Stimulated activated CD8-positive, alpha-beta memory T cell treated with anti-CD3 and anti-CD28 coated beads, Interleukin-2, amount 100 ng/mL, for 1 hour (primary cell): ENCODE data around the gene PRSS33.
A peak's percentile ranks its signal among the peaks of the same experiment; 100 is the strongest.

Source experiments
- DNase-seq, 2 donors: peaks; one replicate each; pipeline ENCODE4 v3.0.0-alpha.2; 2020; ENCODE audit warnings: low read depth in 2 of 2

PRSS33 gene

DNA sequence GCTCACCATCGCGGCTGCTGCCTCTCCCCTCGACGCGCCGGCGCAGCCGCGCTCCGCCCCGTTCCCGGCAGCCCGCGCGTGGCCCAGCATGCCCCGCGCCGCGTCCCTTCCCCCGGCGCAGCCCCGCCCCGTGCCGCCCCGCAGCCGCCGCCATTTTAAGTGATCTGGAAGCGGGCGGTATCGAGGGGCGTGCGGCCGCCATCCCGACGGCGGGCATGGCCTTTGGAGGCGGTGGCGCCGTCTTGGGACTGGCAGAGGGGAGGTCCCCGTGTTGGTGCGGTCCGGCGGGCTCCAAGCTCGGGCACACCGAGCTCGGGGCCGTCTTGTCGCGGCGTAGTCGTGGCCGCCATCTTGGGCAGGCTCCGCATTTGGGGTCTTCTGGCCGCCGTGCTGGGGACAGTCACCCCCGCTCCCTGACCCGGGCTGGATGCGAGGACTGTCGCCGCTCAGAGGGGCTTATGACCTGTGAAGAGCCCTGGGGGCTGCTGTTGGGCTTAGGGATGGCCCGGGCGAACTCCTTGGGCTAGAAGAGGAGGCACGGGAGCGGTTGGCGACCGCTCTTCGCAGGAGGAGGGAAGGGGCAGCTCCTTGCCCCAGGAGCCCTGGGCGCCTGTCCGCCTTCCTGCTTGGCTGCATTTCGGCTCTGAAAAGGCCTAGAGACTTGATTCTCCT, 10.0 kb downstream of the PRSS33 start, which contains the start of gene ELOB:
Gene ELOB (minus strand): TSS at position 50 of the 672 bp plus-strand sequence. CDS start 41 bp downstream, at position 9.
- DNase-seq, result peak; percentile 80 to 82

DNA sequence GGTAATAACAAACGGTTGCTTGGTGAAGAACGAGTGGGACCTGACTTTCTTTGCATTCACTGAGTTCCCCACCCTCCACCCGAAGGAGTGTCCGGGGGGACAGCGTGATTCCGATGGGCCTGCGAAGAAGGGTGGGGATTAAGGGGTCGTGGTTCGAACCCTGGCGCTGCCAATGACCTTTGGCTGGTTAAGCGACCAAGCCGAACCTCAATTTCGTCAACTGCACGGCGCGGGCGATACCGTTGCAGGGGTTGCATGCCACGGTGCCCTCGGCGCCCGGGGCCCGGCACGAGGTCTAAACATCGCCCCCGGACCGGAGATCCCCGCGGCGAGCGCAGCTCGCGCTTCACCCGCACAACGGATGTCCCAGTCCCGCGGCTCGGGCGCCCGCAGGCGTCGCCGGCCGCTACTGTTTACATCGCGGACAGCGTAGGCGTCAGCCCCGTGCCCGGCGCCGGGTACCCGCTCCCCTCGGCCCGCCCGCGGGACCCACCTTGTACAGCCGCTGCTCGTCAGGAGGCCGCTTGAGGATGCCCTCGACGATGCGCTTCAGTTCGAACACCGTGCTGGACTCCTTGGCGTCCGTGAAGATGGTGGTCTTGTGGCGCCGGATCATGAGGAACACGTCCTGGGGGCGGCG, 10.7 kb downstream of the PRSS33 start:
- DNase-seq, result no peak

DNA sequence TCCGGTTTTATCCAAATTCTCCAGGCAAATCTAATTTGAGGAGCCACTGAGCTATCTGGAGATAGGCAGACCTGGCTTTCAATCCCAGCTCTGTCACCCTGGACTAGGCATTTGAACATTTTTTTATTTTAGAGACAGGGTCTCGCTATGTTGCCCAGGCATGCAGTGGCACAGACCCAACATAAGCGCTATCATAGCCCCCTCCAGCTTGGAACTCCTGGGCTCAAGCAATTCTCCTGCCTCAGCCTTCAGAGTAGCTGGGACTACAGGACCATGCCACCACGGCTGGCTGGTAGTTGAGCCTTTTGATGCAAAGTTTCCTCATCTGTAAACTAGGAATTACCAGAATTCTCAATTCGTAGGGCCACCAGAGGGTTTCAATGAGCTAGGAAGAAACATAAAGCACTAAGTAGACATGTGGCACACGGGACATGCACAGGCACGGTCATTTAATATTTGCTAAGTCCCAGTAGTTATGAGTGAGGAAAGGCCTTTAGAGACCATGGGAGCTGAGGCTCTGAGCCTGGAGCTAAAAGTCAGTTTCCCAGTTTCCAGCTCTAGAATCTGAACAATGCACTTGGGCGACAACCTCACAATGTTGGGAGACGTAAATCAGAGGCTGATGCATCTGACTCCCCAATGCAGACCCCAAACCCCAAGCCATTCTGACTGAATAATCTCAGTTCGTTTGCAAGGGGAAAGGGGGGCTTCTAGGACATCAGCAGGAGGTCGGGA, 11.4 kb downstream of the PRSS33 start:
- DNase-seq, result no peak

DNA sequence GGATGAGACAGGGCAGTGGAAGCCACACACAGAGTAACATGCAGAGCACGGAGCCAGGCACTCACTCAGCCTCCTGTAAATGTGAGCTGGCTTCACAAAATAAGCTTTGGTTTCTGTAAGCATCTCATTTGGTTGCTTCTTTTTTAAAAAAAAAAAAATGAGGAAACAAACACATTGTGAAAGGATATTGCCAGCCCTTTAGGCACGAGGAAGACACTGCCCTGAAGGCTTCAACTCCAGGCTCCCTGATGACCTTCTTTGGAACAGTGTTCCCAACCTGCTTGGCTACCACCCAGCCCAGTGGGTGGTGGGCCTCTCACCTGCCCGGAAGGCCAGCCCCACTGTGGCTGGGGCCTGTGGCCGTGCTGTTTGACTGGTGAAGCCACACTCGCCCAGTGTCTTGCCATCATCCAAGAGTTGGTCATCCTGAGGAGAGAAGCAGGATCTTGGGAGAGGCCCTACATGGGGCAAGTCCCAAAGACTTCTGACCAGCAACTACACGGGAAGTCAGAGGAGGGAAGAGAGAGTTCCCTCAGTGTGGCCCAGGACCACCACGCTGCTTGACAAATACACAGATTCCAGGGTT, 12.1 kb downstream of the PRSS33 start:
- no peak for DNase-seq

DNA sequence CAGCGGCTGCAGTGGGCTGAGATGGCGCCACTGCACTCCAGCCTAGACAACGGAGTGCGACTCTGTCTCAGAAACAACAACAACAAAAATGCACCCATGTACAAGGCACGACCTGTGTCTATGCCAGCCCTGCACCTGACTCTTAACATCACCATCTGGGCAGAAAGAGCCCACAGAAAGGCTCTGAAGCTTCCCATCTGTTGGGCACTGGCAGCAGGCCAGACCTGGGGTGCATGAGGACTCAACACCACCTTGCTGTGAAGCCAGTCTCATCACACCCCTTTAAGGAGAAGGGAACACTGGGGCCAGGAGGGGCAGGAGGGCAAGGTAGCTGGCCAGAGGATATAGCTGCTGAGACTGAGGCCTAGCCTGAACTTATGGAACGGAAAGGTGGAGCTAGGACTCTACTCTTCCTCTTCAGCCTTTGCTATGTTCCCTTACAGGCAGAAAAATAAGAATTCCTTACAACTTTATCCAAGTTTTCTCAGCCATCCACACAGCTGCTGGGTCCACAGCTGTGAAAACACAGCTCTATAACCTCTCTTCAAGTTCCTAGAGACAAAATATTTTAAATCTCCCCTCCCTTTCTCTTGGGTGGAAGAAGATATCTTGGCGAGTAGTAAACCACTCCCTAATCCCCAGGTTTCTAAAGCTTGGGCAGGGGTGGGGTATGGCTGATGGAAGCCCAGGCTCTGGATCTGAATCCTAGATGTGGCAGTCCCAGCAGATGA, 13.0 kb downstream of the PRSS33 start:
- DNase-seq, result no peak

DNA sequence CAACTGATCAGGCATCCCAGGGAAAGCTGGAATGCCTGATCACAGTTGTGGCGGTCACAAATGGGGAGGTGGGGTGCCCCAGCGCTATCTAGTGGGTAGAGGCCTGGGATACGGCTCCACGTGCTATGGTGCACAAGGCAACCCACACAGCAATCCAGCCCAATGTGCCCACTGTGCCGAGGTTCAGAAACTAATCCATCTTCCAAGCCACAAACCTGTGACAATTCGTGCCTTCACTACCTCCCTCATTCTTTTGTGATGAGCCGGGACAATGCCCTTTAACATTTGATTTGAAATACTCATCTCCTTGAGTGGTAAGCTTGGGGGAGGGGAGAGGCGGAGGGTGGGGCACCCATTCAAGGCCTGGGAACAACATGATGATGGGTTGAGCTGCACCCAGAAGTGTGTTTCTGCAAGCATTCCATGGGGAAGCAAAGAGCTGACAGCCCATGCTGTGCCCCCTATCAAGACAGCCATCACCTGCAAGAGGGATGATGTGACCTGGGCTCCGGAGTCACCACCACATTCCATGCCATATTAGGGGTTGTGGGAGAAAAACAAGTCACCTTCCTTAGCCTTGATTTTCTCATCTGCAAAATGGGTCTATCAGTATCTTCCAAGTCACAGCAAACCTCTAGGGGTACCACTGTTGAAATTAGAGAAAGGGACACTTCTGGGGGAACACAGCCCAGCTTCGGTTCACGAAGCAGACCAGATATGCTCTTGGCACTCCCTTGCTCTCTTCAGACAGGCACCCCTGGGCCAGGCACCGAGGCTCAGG, 14.0 kb downstream of the PRSS33 start:
- DNase-seq, result no peak

DNA sequence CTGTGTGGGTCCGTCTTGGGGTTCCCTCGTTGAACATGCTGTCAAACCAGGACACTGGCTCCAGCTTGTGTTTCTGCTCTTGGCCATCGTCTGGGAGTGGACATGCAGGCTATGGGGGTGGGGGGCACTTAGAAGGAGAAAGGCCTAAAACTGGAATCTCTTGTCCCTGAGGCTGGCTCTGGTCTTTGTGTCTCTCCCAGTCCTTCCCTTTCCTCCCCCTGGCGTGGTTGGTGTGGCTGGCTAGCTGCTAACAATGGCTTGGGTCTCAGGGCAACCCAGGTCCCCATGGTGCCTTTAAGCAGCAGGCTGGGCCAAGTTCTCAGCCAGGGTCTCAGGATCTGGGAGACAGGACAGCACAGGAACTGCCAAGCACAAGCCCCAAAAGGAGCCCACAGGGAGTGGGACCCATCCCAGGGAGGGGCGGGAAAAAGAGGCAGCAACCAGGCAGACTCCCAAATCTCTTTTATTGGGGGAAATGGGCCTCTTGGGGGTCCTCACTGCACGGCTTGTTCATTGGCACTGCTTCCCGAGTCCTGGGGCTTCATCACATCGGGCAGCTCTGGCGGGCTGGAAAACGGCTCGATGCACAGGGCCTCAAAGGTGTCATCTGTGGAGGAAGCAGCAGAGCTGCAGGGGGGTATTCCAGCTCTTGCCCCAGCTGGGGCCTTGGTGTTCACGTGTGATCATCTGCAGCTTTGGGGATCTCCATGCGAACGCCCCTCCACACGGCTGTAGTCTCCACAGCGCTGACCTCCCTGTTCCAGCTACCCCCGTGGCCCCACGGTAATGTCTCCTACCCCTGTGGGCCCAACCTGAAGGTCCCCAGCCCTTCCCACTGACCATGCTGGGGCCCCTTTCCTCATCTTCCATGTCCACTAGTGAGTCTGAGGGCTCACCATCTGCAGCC, 15.6 kb downstream of the PRSS33 start:
- DNase-seq, result no peak

- DNase-seq, result no peak
Measured at GRCh38 chr16:2770057-2770951, 17.1 kb downstream of the PRSS33 start.

DNA sequence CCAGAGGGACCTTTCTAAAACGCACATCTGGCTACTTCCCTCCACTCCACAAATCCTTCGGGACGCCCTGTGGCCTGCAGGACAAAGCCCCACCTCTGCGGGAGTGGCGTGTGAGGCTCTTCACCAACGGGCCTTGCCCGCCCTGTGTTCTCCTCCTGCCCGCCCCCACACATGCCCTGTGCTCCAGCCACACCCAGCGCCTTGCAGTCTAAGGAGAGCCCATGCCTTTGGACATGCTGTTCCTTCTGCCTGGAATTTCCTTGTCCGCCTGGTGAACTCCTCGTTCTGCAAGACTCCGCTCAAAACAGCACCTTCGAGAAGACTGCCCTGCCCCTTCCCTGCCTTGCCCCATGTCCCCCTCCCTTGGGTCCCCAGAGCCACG, 17.7 kb downstream of the PRSS33 start:
- no peak for DNase-seq

DNA sequence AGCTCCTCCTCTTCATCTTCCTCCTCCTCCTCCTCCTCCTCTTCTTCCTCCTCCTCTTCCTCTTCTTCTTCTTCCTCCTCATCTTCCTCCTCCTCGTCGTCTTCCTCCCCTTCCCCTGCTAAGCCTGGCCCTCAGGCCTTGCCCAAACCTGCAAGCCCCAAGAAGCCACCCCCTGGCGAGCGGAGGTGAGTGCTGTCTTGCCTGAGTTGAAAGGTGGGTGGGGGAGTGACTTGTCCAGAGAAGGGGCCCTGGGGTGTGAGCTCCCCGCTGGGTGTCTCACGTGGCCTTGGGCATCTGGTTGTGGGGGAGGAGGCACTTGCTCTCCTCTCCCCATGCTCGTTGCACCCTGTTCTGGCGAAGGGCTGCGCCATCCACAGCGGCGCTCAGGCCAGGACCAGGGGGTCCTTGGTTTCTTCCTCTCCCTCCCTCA, 18.2 kb downstream of the PRSS33 start:
- no peak for DNase-seq

- no peak for DNase-seq
Measured at GRCh38 chr16:2768403-2769089, 18.8 kb downstream of the PRSS33 start.

GRCh38 chr16:2767891-2768290, 19.5 kb downstream of the PRSS33 start:
- DNase-seq, result no peak

- DNase-seq, result no peak
Measured at GRCh38 chr16:2767140-2767731, 20.1 kb downstream of the PRSS33 start.

- no peak for DNase-seq
Measured at GRCh38 chr16:2766430-2767139, 20.8 kb downstream of the PRSS33 start.

GRCh38 chr16:2765462-2766404, 21.6 kb downstream of the PRSS33 start:
- DNase-seq, result no peak

- DNase-seq, result no peak
Measured at GRCh38 chr16:2764718-2765117, 22.6 kb downstream of the PRSS33 start.
